ENCODE measurements around the gene MTUS2.

Gene MTUS2

DNA sequence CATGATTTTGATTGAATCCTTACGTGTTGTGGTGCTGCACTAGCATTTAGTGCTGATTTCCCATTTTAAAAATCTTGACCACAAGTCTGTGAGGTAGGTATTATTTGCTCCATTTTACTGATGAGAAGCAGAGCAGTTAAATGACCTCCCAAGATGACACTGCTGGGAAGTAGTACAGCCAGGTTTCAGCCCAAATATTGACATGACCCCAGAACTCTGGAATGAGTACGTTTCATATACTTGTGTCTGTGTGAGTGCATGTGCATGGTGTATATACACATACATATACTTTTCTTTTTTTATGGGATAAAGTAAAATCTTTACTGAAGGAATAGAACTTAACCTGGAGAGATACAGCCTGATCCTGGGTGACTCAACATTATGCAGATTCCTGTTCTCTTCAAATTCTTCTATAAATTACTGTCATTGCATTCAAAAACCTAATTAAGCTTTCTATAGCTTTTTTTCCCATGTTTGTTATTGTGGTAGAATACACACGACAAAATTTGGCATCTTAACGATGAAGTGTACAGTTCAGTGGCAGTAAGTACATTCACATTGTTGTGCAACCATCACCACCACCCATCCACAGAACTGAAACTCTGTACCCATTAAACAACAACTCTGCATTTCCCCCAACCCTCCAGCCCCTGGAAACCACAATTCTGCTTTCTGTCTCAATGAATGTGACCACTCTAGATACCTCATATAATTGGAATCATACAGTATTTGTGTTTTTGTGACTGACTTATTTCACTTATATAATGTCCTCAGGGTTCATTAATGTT lies 311.9 kb downstream of the MTUS2 start:
- peaks cover 0 to 3% (median 3%) of the 10 kb centered on the region in 3 donors for H3K9me3 ChIP-seq
- TF ChIP-seq, protein P1, sequence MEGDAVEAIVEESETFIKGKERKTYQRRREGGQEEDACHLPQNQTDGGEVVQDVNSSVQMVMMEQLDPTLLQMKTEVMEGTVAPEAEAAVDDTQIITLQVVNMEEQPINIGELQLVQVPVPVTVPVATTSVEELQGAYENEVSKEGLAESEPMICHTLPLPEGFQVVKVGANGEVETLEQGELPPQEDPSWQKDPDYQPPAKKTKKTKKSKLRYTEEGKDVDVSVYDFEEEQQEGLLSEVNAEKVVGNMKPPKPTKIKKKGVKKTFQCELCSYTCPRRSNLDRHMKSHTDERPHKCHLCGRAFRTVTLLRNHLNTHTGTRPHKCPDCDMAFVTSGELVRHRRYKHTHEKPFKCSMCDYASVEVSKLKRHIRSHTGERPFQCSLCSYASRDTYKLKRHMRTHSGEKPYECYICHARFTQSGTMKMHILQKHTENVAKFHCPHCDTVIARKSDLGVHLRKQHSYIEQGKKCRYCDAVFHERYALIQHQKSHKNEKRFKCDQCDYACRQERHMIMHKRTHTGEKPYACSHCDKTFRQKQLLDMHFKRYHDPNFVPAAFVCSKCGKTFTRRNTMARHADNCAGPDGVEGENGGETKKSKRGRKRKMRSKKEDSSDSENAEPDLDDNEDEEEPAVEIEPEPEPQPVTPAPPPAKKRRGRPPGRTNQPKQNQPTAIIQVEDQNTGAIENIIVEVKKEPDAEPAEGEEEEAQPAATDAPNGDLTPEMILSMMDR (IDR thresholded peaks at IDR 0.05), result no peak
- H3K36me3 ChIP-seq, result no peaks in the 10 kb centered on the region
- intact Hi-C loops (cut with DNase I; ENCODE audit: low total_unique reads), result no loop called here
- H3K4me1 ChIP-seq, result no peaks in the 10 kb centered on the region
- no peak overlapping the region for H3K27ac ChIP-seq
- DNase-seq, result no peak
- no peak overlapping the region for H3K4me3 ChIP-seq
- H3K27me3 ChIP-seq, result no peaks in the 10 kb centered on the region

DNA sequence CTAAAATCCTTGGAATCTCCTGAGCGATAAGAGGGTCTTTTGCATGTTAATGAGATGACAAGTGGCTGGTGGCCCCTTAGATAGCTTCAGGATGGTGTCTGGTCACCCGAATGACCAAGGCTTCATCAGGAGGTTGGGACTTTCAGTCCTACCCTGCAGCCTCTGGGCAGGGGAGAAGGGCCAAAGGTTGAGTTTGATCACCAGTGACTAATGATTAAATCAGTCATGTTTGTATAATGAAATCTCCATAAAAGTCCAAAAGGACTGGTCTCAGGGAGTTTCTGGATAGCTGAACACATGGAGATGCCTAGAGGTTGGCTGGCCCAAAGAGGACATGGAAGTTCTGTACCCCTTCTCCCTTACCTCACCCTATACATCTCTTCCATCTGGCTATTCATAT lies 316.2 kb downstream of the MTUS2 start:
- no peaks in the 10 kb centered on the region for H3K36me3 ChIP-seq
- intact Hi-C loops (cut with DNase I; ENCODE audit: low total_unique reads), result no loop called here

DNA sequence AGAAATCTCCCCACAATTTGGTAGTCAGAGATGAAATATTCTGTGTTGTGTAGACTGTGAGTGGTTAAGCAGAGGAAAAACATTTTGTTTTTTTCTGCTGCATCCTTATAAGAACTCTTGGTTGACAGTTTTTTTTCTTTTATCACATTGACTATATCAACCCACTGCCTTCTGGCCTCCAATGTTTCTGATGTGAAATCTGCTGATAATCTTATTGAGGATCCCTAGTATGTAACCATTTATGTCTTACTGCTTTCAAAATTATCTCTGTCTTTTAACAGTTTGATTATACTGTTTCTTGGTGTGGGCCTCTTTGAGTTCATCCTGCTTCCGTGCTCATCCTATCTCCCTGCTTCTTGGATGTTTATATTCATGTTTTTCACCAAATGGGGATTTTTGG lies 316.9 kb downstream of the MTUS2 start:
- H3K4me3 ChIP-seq, result no peak overlapping the region
- H3K9me3 ChIP-seq, result peaks cover 0 to 3% (median 3%) of the 10 kb centered on the region in 3 donors
- H3K4me1 ChIP-seq, result peaks cover 0 to 8% (median 0%) of the 10 kb centered on the region in 4 donors
- H3K36me3 ChIP-seq, result no peaks in the 10 kb centered on the region
- intact Hi-C loops (cut with DNase I; ENCODE audit: low total_unique reads), result no loop called here
- H3K27me3 ChIP-seq, result no peaks in the 10 kb centered on the region
- no peak for DNase-seq
- TF ChIP-seq, protein P1 (IDR thresholded peaks at IDR 0.05), result no peak
- H3K27ac ChIP-seq, result no peak overlapping the region

More for the DNA sequence above, 316.2 kb downstream of the MTUS2 start:
- peaks cover 0 to 3% (median 3%) of the 10 kb centered on the region in 3 donors for H3K9me3 ChIP-seq
- H3K4me3 ChIP-seq, result no peak overlapping the region
- TF ChIP-seq, protein P1 (IDR thresholded peaks at IDR 0.05), result no peak
- H3K27ac ChIP-seq, result no peak overlapping the region
- peaks cover 0 to 8% (median 0%) of the 10 kb centered on the region in 4 donors for H3K4me1 ChIP-seq
- no peaks in the 10 kb centered on the region for H3K27me3 ChIP-seq
- no peak for DNase-seq

DNA sequence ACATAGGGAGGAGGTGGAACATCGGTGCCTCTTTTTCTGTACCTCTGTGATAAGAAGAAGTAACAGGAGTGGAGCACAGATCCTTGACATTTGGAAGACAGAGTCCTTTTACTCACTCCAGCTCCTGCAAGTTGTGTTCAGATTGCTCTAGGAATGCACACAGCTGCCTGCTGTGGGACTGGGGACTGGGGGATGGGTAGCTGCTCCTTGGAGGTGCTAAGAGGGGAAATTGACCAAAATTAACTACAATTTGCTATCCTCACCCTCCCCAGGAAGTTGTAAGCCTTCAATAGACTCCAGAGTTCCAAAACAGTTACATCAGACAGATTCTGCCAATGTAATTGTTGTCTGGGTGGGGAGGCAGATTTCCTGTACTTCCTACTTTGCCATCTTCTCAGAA lies 317.9 kb downstream of the MTUS2 start:
- intact Hi-C loops (cut with DNase I; ENCODE audit: low total_unique reads), result no loop called here
- no peaks in the 10 kb centered on the region for H3K27me3 ChIP-seq
- H3K9me3 ChIP-seq, result peaks cover 0 to 3% (median 3%) of the 10 kb centered on the region in 3 donors
- no peak overlapping the region for H3K4me3 ChIP-seq
- H3K27ac ChIP-seq, result no peak overlapping the region
- no peak for DNase-seq
- H3K36me3 ChIP-seq, result no peaks in the 10 kb centered on the region
- TF ChIP-seq, protein P1 (IDR thresholded peaks at IDR 0.05), result no peak
- peaks cover 0 to 8% (median 0%) of the 10 kb centered on the region in 4 donors for H3K4me1 ChIP-seq

DNA sequence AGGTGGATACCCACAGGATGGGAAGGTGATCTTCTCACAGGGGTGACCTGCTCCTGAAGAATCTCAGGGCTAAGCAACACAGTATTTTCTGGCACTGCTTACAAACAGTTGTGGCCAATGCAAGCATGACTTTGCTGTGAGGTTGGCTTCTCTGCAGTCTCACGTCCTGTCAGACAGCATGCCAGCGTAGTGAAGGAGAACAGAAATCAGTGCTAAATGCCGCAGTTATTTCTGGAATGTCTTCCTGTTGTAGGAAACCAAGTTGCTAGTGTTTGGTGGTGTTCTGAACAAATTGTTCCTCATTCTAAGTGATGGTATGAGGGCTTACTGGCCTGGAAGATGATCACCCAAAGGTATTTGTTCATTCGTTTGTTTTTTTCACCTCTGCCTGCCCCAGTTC lies 320.1 kb downstream of the MTUS2 start:
- Histone ChIP-seq H3K9me3 (peaks cover 0 to 3% (median 3%) of the 10 kb centered on the region in 3 donors), H3K27ac (peak overlapping the region; percentile 16 to 23), H3K36me3 (no peaks in the 10 kb centered on the region), H3K4me3 (no peak overlapping the region), H3K27me3 (no peaks in the 10 kb centered on the region), H3K4me1 (peaks cover 0 to 8% (median 0%) of the 10 kb centered on the region in 4 donors)
- intact Hi-C loops (cut with DNase I; ENCODE audit: low total_unique reads), result no loop called here
- DNase-seq, result no peak
- TF ChIP-seq, protein P1 (IDR thresholded peaks at IDR 0.05), result no peak

All from tibial artery (tissue), 4 donors.